Mucosa of rectum (tissue), 2 donors: ENCODE data around the gene ARHGEF39.
"Not testable (repeated sequence)": the region's sequence is repeated elsewhere in the genome, so short reads cannot be mapped to it uniquely, and the experiment has no call there.

Source experiments
- H3K27ac ChIP-seq, 2 donors: one replicate each; pipeline ENCODE4 v1.7.0; 2013; ENCODE audit warnings: inconsistent platforms in 2 of 2, low read depth in 2 of 2, low read length in 2 of 2
- H3K27me3 ChIP-seq, 2 donors: one replicate each; pipeline ENCODE4 v1.7.0; 2013; ENCODE audit warnings: low read length in 2 of 2; ENCODE audit not compliant: control insufficient read depth in 2 of 2, insufficient read depth in 2 of 2
- H3K36me3 ChIP-seq, 2 donors: one replicate each; pipeline ENCODE4 v1.7.0; 2013; ENCODE audit warnings: low read length in 2 of 2; ENCODE audit not compliant: control insufficient read depth in 2 of 2, insufficient read depth in 2 of 2
- H3K4me1 ChIP-seq, 2 donors: one replicate each; pipeline ENCODE4 v1.7.0; 2013; ENCODE audit warnings: low read length in 2 of 2, mild to moderate bottlenecking in 1 of 2; ENCODE audit not compliant: control insufficient read depth in 2 of 2, insufficient read depth in 2 of 2
- H3K4me3 ChIP-seq, 2 donors: one replicate each; pipeline ENCODE4 v1.7.0; 2013; ENCODE audit warnings: low read length in 2 of 2
- H3K9ac ChIP-seq, 2 donors: one replicate each; pipeline ENCODE4 v1.7.0; 2013; ENCODE audit warnings: low read length in 2 of 2, low read depth in 1 of 2, mild to moderate bottlenecking in 1 of 2
- H3K9me3 ChIP-seq, 2 donors: one replicate each; pipeline ENCODE4 v1.7.0; 2013; ENCODE audit warnings: low read length in 2 of 2; ENCODE audit not compliant: control insufficient read depth in 2 of 2
- donor health status: healthy.
- donor health status: Normal muscosa, but diverticular disease.

Gene ARHGEF39

DNA sequence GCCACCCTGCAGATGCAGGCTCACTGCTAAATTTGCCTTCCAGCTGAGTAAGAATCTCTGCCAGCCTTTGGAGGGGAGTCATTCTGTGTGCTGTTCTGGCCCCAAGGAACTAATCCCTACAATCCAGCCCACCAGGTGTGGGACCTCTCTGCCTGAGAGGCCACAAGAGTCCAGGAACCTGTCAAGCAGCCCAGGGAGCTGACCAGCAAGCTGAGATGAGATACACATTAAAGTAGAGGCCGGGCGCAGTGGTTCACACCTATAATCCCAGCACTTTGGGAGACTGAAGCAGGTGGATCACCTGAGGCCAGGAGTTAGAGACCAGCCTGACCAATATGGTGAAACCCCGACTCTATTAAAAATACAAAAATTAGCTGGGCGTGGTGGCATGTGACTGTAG lies 52.9 kb downstream of the ARHGEF39 start:
- H3K9me3 ChIP-seq, H3K9ac ChIP-seq, H3K4me1 ChIP-seq, H3K27me3 ChIP-seq, H3K27ac ChIP-seq, H3K4me3 ChIP-seq: not testable (repeated sequence)
- H3K36me3 ChIP-seq: peaks cover 9 to 20% of the 10 kb centered on the region in 2 donors

- Histone ChIP-seq H3K9me3 (no peaks in the 10 kb centered on the region), H3K9ac (no peak overlapping the region), H3K27ac (no peak overlapping the region), H3K36me3 (peaks cover 9 to 24% of the 10 kb centered on the region in 2 donors), H3K4me1 (peaks cover 3 to 9% of the 10 kb centered on the region in 2 donors), H3K27me3 (no peaks in the 10 kb centered on the region), H3K4me3 (no peak overlapping the region)
These were observed 53.7 kb downstream of the ARHGEF39 start for GRCh38 chr9:35611230-35611797.

- Histone ChIP-seq H3K4me3 (no peak overlapping the region), H3K36me3 (peaks cover 9 to 24% of the 10 kb centered on the region in 2 donors), H3K27me3 (no peaks in the 10 kb centered on the region), H3K27ac (no peak overlapping the region), H3K9ac (no peak overlapping the region), H3K9me3 (no peaks in the 10 kb centered on the region), H3K4me1 (peaks cover 10 to 15% of the 10 kb centered on the region in 2 donors)
These were observed 55.2 kb downstream of the ARHGEF39 start for GRCh38 chr9:35609820-35610163.
